ENCODE results near the gene ABCD1.

ABCD1 gene

DNA sequence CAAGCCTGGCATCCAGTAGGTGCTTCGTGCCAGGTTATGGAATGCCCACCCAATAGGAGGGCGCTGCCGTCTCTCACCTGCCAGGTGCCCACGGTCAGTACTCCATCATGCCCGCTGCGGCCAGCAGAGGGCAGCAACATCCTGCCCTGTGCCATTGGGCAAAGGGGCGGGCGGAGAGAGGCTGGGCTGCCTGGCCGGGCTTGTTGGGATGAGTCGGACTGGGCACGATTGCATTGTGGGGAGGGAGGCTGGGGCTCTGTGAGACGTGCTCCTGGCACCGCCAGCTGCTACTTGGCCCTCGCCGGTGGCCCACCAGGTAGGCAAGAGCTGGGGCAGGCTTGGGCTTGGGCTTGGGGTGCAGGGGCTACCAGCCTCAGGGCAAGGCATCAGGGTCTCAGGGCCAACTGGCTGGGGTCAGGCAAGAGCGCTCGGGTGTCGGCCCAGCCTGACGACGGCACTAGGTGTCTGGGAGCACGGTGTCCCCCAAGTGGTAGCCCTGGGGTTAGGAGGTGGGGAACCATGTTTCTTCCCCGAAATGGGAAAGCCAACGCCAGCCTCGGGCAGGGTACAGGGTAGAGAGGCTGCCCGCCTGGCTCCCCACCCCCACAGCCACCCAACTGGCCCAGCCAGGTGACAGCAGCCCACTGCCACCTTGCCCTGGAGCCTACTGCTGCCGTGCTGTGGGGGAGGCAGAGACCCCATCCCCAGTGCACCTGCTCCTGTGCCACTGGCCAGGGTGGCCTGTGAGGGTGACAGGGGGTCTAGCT lies 39.5 kb downstream of the ABCD1 start, which contains the start of gene PLXNB3:
Gene PLXNB3 (plus strand): TSS at position 261 of the 767 bp plus-strand sequence. CDS start 1,287 bp downstream, outside the sequence.
- no peak for DNase-seq

DNA sequence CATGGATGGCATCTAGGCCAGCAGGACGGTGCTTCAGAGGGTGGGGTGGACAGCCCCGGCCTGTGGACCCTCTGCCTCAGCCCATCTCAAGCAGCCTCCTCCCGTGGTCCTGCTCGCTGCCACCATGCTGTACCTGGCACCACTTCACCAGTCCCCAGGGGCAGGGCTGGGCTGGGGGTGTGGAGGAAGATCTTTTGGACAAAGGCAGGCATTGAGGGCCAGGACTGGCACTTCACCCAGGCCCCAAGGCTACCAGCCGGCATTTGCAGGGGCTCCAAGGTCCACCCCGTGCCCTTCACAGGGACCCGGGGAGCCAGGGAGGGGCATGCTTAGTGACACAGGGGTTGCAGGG lies 40.1 kb downstream of the ABCD1 start:
- DNase-seq: no peak

DNA sequence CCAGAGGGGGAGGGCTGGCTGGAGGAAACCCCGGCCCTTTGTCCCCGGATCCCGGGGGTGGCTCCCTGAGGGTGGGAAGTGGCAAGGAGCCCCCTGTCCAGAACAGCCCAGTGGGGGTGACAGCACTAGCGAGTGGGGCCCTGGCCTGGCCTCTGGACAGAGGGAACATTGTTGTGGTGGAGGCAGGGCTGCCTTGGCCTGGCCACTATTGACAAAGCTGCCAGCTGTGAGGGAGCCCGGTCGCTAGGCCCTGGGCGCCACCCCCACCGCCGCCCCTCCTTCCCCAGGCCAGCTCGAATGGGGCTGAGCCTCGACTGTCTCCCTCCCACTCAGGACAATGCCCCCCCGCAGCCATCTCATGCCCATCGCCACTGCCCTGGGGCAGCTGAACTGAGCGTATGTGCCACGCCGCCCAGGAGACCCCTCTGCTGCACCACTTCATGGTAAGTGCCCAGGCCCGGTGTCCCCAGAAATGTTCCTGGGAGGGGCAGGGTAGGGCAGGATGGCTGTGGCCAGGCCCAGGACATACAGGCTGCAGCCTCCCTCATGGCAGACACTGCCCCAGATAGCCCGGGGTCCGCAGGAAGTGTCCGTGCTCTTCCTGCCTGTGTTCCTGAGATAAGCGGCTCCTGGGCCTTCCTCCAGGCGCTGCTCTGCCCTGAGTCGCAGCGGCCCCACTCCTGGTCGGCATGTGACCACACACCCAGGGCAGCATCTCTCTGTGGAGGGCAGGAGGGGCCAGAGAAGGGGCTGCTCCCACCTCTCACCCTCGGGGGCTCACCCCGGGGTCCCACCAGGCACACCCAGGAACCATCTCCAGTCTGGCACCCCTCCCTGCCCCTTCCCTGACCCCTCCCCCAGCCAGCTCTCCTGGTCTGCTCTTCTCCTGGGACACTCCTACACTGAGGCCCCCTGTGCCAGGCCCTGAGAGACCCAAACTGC lies 40.8 kb downstream of the ABCD1 start:
- DNase-seq: no peak

DNA sequence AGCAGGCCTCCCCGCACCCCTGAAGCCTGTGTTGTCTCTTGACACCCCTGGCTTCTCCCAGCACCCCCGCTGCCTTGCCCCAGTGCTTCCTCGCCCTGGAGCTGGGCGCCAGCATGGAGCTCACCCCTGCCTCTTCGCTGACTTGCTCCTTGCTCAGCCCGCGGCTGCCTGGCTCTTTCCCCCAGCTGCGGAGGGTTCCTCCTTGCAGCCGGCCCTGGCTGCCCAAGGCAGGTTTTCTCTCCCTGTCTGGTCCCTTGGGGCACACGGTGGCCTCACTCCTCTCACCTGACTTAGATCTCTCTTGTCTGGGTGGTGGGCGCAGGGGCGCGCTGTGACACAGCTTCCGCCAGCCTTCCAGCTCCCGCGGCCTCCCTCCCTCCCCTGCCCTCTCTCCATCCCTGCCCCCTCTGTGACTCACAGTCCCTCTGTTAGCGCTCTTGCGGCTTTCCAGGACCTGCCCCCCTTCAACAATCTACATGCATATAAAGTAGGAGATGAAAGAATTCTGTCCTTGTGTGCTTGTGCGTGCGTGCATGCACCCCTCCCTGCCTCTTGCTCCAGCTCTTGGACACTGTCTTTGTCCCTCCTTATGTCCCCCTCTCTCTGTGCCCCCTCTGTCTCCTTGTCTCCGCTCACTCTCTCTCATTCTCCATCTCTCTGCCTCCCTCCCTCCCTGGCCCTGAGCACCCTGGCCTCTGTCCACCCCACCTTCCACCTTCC lies 41.6 kb downstream of the ABCD1 start:
- no peak for DNase-seq

DNA sequence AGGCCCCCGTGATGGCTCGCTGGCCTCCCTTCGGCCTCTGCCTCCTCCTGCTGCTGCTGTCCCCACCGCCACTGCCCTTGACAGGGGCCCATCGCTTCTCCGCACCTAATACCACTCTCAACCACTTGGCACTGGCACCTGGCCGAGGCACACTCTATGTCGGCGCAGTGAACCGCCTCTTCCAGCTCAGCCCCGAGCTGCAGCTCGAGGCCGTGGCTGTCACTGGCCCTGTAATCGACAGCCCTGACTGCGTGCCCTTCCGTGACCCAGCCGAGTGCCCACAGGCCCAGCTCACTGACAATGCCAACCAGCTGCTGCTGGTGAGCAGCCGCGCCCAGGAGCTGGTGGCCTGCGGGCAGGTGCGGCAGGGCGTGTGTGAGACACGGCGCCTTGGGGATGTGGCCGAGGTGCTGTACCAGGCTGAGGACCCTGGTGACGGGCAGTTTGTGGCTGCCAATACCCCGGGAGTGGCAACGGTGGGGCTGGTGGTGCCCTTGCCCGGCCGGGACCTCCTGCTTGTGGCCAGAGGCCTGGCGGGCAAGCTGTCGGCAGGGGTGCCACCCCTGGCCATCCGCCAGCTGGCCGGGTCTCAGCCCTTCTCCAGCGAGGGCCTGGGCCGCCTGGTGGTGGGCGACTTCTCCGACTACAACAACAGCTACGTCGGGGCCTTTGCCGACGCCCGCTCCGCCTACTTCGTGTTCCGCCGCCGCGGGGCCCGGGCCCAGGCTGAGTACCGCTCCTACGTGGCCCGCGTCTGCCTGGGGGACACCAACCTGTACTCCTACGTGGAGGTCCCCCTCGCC lies 42.4 kb downstream of the ABCD1 start:
- no peak for DNase-seq

DNA sequence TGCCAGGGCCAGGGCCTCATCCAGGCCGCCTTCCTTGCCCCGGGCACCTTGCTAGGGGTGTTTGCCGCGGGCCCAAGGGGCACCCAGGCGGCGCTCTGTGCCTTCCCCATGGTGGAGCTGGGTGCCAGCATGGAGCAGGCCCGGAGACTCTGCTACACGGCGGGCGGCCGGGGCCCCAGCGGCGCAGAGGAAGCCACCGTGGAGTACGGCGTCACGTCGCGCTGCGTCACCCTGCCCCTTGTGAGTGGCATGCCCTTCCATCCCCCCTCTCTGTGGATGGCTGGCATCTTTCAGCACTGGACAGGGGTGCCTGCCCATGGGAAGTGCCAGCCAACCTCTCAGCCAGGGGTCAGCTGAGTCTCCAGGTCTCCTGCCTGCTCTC lies 43.0 kb downstream of the ABCD1 start:
- no peak for DNase-seq

DNA sequence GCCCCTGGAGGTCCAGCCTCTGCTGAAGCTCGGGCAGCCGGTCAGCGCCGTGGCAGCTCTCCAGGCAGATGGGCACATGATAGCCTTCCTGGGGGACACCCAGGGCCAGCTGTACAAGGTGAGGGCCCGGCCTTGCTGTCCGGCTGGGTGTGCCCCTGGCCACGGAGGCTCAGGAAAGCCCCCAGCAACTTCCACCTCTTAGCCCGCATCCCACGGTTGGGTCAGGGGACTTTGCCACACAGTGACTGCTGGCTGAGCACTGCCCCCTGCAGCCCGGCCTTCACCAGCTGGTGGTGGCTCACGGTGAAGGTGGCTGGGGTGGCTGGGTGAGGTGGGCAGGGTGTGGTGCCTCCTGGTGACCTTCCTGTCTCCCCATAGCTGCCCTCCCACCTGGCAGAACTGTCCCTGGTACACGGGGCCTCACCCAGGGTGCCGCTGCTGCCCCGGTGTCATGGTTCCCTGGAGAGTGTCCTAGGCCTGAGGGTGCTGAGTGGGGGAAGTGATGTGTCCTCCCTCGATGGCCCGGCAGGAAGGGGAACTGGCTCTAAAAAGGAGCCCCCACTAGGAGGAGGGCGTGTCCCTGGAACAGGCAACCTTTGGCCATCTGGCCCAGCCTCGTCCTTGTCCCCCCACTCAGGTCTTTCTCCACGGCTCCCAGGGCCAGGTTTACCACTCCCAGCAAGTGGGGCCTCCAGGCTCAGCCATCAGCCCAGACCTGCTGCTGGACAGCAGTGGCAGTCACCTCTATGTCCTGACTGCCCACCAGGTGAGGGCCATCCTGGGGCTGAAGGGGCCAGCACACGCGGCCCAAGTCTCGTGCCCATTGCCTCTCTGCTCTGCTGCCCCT lies 43.9 kb downstream of the ABCD1 start:
- DNase-seq: no peak

DNA sequence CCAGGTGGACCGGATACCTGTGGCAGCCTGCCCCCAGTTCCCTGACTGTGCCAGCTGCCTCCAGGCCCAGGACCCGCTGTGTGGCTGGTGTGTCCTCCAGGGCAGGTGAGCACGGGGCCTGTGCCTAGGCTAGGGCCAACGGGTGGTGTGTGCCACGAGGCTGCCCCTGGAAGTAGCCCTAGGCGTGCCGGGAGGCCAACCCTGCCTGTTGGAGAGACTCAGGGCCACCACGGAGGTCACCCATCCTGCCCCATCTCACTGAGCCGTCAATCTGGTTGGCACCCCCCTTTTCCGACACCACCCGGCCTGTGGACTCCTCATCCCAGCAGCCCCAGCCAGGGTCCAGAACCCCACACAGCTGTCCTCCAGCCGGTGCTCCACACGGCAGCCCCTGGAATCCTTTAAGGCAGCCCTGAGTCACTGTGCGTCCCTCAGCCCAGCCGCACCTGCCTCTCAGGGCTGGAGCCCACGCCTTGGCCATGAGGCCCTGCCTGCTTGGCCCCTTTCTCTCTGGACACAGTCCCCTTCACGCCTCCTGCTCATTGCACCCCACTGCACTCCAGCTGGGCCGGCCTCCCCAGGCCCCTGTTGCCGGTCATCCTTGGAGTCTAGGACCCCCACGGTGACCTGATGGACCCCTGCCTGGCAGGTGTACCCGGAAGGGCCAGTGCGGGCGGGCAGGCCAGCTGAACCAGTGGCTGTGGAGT lies 44.7 kb downstream of the ABCD1 start:
- DNase-seq: no peak

DNA sequence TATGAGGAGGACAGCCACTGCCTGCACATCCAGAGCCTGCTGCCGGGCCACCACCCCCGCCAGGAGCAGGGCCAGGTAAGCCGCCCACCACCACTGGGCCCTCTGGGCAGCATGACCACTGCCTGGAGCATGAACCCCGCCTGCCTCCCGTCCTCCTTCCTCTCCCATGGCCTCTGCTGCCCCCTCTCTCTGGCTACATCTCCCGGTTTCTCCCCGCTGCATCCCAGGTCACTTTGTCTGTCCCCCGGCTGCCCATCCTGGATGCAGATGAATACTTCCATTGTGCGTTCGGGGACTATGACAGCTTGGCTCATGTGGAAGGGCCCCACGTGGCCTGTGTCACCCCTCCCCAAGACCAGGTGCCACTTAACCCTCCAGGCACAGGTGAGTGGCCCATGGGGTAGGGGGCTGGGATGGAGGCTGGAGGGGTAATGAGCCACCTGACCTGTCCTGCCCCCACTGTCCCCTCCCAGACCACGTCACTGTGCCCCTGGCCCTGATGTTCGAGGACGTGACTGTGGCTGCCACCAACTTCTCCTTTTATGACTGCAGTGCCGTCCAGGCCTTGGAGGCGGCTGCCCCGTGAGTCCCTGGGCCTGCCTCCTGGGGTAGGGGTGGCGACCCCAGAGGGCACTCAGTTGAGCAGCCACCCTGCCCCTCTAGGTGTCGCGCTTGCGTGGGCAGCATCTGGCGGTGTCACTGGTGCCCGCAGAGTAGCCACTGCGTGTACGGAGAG lies 45.4 kb downstream of the ABCD1 start:
- DNase-seq: no peak

DNA sequence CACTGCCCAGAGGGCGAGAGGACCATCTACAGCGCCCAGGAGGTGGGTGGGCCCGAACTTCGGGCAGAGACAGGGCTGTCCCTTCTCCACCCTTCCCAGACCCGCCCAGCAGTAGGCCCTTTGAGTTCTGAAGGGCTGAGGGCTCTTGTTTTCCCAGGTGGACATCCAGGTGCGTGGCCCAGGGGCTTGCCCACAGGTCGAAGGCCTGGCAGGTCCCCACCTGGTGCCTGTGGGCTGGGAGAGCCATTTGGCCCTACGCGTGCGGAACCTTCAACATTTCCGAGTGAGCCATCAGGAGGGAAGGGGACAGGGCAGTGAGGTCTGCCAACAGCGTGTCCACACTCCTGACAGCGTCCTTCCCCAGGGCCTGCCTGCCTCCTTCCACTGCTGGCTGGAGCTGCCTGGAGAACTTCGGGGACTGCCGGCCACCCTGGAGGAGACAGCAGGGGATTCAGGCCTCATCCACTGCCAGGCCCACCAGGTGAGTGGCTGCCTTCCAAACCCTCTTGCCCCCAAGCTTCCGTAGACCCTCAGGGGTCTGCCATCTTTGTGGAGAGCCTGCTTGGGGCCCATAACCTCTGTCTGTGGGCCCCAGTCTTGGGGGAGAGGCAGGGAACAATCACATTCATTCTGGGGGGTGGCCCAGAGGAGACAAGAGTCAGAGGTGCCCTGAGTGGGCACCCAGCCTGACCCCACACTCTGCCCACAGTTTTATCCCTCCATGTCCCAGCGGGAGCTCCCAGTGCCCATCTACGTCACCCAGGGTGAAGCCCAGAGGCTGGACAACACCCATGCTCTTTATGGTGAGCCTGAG lies 46.2 kb downstream of the ABCD1 start:
- no peak for DNase-seq

DNA sequence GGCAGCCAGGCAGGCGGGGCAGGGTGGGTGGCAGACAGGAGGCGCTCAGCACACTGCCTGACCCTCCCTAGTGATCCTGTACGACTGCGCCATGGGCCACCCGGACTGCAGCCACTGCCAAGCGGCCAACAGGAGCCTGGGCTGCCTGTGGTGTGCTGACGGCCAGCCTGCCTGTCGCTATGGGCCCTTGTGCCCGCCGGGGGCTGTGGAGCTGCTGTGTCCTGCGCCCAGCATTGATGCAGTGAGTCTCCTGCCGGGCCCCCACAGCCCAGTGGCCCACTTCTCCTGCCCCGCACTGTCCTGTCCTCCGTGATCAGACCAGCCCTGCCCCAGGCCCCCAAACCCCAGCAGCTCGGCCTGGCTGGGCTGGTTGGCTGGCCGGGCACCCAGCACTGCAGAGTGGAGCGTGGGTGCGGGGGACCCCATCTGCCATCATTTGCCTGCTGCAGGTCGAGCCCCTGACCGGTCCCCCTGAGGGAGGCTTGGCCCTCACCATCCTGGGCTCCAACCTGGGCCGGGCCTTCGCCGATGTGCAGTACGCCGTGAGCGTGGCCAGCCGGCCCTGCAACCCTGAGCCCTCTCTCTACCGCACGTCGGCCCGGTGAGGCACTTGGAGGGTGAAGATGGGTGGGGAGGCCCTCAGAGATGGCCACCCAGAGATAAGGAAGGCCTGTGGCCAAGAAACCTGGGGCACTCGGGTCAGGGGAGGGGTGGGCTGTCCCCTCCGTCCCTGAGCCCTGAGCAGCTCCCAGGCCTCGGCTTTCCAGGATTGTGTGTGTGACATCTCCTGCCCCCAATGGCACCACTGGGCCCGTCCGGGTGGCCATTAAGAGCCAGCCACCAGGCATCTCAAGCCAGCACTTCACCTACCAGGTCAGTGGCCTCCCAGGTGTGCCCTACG lies 47.0 kb downstream of the ABCD1 start:
- no peak for DNase-seq

DNA sequence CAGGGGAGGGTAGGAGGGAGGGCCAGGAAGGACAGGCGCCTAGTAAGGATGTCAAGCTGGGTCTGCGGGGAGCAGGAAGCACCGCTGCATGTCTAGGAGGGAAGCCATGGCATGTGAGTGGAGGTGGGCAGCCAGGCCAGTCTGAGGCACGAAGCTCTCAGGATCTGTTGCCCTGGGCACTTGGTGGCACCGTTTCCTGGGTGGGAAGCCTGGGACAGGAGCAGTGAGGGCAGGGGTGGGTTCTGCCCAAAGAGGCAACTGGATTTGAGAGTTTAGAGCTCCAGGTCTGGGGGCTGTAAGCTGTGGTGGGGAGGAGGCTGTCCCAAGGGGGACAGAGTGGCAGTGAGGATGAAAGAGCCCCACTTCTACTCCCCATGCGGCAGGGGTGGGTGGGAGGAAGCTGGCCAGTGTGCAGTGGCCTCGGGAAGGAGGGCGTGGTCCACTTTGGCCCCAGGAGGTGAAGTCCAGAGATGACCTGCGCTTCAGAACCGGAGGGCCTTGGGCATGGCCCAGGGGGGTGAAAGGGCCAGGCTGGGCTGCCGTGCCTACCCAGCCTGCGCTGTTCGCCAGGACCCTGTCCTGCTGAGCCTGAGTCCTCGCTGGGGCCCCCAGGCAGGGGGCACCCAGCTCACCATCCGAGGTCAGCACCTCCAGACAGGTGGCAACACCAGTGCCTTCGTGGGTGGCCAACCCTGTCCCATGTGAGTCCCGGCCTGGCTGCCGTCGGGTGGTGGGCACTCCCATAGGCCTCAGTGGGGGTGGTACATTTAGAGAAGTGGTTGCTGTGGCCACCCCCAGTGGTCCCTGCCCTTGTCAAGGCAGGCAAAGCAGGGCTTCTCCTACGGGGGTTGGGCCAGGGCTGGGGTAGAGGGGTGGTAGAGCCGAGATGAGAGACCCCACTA lies 47.9 kb downstream of the ABCD1 start:
- DNase-seq: no peak

DNA sequence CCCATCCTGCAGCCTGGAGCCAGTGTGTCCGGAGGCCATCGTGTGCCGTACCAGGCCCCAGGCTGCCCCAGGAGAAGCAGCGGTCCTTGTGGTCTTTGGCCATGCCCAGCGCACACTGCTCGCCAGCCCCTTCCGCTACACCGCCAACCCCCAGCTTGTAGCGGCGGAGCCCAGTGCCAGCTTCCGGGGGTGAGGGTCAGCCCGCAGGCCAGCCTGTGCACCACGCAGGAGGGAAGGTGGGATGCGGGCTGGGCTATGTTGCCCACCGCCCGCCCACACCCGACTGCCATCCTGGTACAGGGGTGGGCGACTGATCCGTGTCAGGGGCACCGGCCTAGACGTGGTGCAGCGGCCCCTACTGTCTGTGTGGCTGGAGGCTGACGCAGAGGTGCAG lies 48.6 kb downstream of the ABCD1 start:
- DNase-seq: no peak

DNA sequence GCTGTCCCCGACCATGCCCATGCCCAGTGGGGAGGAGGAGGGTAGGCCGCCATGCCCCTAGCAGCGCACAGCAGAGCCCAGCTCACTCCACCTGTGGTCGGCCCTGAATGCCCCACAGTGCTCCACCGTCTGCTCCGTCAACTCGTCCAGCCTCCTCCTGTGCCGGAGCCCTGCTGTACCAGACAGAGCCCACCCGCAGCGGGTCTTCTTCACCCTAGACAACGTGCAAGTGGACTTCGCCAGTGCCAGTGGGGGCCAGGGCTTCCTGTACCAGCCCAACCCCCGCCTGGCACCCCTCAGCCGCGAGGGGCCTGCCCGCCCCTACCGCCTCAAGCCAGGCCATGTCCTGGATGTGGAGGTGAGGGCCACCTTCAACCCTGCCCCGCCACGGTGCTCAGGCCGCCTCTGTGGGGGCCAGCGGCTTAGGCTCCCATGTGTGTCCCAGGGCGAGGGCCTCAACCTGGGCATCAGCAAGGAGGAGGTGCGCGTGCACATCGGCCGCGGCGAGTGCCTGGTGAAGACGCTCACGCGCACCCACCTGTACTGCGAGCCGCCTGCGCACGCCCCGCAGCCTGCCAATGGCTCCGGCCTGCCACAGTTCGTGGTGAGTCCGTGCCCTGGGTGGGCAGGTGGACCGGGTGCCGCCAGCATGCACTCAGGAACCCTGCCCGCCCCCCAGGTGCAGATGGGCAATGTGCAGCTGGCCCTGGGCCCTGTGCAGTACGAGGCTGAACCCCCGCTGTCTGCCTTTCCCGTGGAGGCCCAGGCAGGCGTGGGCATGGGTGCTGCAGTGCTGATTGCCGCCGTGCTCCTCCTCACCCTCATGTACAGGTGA lies 49.3 kb downstream of the ABCD1 start:
- DNase-seq: no peak

DNA sequence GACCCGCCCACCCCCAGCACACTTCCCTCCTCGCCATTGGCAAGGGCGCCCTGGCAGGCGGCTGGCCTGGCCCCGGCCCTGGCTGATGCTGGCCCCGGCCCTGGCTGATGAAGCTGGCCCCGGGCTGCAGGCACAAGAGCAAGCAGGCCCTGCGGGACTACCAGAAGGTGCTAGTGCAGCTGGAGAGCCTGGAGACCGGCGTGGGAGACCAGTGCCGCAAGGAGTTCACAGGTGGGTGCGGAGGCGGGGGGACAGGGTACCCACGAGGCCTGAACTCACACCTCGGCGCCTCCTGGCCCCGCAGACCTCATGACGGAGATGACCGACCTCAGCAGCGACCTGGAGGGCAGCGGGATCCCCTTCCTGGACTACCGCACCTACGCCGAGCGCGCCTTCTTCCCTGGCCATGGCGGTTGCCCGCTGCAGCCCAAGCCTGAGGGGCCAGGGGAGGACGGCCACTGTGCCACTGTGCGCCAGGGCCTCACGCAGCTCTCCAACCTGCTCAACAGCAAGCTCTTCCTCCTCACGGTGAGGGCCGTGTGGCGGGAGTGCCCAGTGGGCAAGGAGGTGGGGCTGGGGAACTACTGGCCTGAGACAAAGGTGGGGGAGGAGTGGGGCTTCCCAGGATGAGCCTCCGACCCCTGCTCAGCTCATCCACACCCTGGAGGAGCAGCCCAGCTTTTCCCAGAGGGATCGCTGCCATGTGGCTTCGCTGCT lies 50.1 kb downstream of the ABCD1 start:
- DNase-seq: peak; percentile 8
